ENCODE data around the gene PLA2G4B.

The PLA2G4B gene

DNA sequence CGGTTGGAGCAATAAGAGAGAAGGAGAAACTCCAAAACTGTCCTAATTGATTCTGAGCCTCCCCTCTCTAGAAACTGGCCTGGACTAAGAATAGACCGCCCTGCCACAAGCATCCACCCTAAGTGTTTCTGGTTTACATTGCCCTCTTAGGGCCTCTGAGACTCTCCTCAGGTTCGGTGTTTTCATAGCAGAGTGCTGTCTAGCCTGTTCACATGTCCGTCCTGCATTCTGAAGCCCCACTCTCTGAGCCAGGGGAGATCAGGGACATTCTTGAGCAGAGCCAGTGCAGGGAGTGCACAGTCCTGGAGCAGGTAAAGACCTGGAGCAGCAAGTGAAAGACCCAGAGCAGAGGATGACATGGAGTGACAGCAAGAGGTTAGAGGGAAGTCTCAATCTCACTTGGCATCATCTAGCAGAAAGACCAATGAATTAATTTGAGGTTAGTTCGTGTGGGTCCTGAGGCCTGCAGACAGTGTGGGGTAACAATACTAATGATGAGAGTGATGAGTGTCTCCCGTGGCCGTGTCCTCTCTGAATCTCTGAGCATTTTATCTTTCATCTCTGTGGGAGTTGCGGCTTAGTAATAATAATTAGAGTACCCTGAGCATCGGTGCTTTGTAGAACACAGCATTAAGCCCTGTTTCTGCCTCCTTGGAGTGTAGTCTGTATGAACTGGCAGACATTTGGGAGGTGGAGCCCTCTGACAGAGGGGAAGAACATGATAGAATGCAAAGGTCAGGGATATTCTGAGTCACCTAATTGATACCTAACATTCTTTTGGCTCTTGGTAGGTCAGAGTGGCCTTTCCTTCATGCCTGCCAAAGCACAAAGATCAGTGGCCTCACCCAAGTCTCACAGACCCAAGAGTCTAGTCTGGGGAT lies 39.8 kb upstream of the PLA2G4B start:
- no peak overlapping the region for H3K9ac ChIP-seq (ENCODE audit: low read depth, low read length)
- no peaks in the 10 kb centered on the region for H3K27me3 ChIP-seq (ENCODE audit: control insufficient read depth, insufficient read depth, low read length)
- H3K9me3 ChIP-seq (ENCODE audit: control insufficient read depth, insufficient read depth, low read length): no peaks in the 10 kb centered on the region
- H3K4me3 ChIP-seq (ENCODE audit: low read depth, low read length): no peak overlapping the region
- H3K4me1 ChIP-seq (ENCODE audit: control insufficient read depth, insufficient read depth, low read length): no peaks in the 10 kb centered on the region
- H3K36me3 ChIP-seq (ENCODE audit: control insufficient read depth, insufficient read depth, low read length): no peaks in the 10 kb centered on the region

- no peaks in the 10 kb centered on the region for H3K4me1 ChIP-seq (ENCODE audit: control insufficient read depth, insufficient read depth, low read length)
Measured at GRCh38 chr15:41799488-41799805, 39.2 kb upstream of the PLA2G4B start.

DNA sequence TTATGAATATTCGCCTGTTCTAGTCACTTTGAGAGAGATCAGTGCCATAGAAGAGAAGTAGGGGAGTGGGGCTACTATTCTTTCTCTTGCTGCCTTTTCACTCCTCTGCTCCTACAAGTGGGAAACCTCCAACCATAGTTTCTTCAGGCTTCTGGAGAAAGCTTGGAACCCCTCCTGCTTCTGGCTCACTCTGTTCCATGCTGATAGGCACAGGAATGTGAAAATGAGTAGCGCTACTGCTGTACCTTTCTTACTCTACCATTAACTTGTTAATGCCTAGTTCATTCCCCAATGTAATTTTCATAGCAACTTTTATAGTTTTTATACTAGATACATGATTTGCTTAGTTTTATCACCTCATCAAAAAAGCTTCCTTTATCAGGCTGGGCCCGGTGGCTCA lies 37.5 kb upstream of the PLA2G4B start:
- Histone ChIP-seq H3K27me3 (ENCODE audit: control insufficient read depth, insufficient read depth, low read length) (no peaks in the 10 kb centered on the region), H3K4me3 (ENCODE audit: low read depth, low read length) (no peak overlapping the region), H3K4me1 (ENCODE audit: control insufficient read depth, insufficient read depth, low read length) (peaks cover under 1% of the 10 kb centered on the region), H3K9ac (ENCODE audit: low read depth, low read length) (no peak overlapping the region), H3K9me3 (ENCODE audit: control insufficient read depth, insufficient read depth, low read length) (no peaks in the 10 kb centered on the region), H3K36me3 (ENCODE audit: control insufficient read depth, insufficient read depth, low read length) (no peaks in the 10 kb centered on the region)

More at GRCh38 chr15:41799488-41799805, 39.2 kb upstream of the PLA2G4B start:
- Histone ChIP-seq H3K9ac (ENCODE audit: low read depth, low read length) (no peak overlapping the region), H3K36me3 (ENCODE audit: control insufficient read depth, insufficient read depth, low read length) (no peaks in the 10 kb centered on the region), H3K4me3 (ENCODE audit: low read depth, low read length) (no peak overlapping the region), H3K9me3 (ENCODE audit: control insufficient read depth, insufficient read depth, low read length) (no peaks in the 10 kb centered on the region), H3K27me3 (ENCODE audit: control insufficient read depth, insufficient read depth, low read length) (no peaks in the 10 kb centered on the region)

DNA sequence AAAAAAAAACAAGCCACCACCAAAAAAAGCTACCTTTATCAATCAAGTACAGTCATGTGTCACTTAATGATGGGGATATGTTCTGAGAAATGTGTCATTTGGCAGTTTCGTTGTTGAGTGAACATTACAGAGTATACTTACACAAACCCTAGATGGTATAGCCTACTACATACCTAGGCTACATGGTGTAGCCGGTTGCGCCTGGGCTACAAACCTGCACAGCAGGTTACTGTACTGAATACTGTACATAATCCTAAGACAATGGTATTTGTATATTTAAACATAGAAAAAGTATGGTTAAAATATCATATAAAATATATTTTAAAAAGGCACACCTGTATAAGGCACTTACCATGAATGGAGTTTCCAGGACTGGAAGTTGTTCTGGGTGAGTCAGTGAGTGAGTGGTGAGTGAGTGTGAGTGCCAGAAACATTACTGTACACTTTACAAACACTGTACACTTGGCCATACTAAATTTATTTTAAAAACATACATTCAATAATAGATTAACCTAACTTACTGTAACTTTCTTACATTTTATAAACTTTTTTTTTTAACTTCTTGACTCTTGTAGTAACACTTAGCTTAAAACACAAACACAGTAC lies 36.7 kb upstream of the PLA2G4B start:
- Histone ChIP-seq H3K4me1 (ENCODE audit: control insufficient read depth, insufficient read depth, low read length) (peaks cover 2% of the 10 kb centered on the region), H3K27me3 (ENCODE audit: control insufficient read depth, insufficient read depth, low read length) (no peaks in the 10 kb centered on the region), H3K9me3 (ENCODE audit: control insufficient read depth, insufficient read depth, low read length) (no peaks in the 10 kb centered on the region), H3K9ac (ENCODE audit: low read depth, low read length) (no peak overlapping the region), H3K4me3 (ENCODE audit: low read depth, low read length) (no peak overlapping the region), H3K36me3 (ENCODE audit: control insufficient read depth, insufficient read depth, low read length) (no peaks in the 10 kb centered on the region)

GRCh38 chr15:41804361-41804760 lies 34.3 kb upstream of the PLA2G4B start:
- Histone ChIP-seq H3K4me1 (ENCODE audit: control insufficient read depth, insufficient read depth, low read length) (peaks cover 2% of the 10 kb centered on the region), H3K4me3 (ENCODE audit: low read depth, low read length) (no peak overlapping the region), H3K9me3 (ENCODE audit: control insufficient read depth, insufficient read depth, low read length) (no peaks in the 10 kb centered on the region), H3K9ac (ENCODE audit: low read depth, low read length) (no peak overlapping the region), H3K27me3 (ENCODE audit: control insufficient read depth, insufficient read depth, low read length) (no peaks in the 10 kb centered on the region), H3K36me3 (ENCODE audit: control insufficient read depth, insufficient read depth, low read length) (no peaks in the 10 kb centered on the region)

DNA sequence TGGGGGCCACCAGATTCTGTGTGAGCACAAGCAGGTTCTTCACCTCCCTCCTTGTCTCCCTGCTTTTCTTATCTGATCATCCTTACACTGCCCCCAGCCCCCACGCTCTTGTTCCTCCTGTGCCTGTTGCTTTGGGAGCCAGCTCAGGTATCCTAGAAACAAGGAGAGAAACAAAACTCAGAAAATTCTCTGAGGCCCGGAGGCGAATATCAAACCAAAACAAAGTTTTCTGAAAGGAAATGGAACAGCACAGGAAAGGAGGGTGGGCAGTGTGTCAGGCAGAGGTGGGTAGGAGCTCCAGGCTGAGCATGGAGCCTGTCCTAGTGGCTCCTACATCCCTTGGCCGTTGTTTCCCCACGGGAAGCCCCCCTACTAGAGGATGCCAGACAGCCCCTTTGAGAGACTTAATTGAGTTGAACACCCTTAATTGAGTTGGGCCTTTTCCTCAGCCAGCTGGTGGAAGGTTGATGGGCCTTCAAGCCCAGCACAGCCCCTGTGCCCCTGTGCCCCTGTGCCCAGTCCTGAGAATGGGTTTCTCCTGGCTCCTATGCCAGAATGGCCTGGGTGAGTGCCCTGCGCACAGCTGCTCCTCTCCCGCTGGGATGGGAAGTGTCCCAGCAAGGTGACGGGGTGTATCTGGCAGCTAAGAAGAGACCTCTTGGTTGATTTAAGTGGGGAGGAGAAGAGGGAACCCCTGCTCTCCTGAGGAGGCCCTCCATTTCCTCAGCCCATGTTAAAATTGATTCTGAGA lies 33.6 kb upstream of the PLA2G4B start:
- peaks cover 2% of the 10 kb centered on the region for H3K4me1 ChIP-seq (ENCODE audit: control insufficient read depth, insufficient read depth, low read length)
- no peak overlapping the region for H3K4me3 ChIP-seq (ENCODE audit: low read depth, low read length)
- H3K36me3 ChIP-seq (ENCODE audit: control insufficient read depth, insufficient read depth, low read length): no peaks in the 10 kb centered on the region
- H3K9ac ChIP-seq (ENCODE audit: low read depth, low read length): no peak overlapping the region
- no peaks in the 10 kb centered on the region for H3K27me3 ChIP-seq (ENCODE audit: control insufficient read depth, insufficient read depth, low read length)
- H3K9me3 ChIP-seq (ENCODE audit: control insufficient read depth, insufficient read depth, low read length): no peaks in the 10 kb centered on the region

DNA sequence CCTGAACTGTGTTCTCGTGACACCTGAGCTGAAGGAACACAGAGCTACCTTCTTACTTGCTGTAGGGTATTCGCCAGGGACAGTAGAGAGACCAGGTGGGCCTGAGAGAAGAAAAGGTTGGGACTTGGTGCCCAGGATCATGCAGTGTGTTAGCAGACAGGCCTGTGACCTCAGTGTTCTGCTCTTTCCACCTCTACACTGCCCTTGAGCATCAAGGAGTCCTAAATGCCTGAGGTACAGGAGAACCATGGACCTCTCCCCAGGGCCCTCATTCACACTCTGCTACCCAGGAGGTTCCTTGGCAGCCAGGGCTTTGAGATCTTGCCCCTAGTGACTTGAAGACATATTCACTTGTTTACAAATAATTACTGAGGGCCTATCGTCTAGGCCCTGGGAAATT lies 32.9 kb upstream of the PLA2G4B start:
- Histone ChIP-seq H3K4me1 (ENCODE audit: control insufficient read depth, insufficient read depth, low read length) (peaks cover 2% of the 10 kb centered on the region), H3K9me3 (ENCODE audit: control insufficient read depth, insufficient read depth, low read length) (no peaks in the 10 kb centered on the region), H3K27me3 (ENCODE audit: control insufficient read depth, insufficient read depth, low read length) (no peaks in the 10 kb centered on the region), H3K4me3 (ENCODE audit: low read depth, low read length) (no peak overlapping the region), H3K9ac (ENCODE audit: low read depth, low read length) (no peak overlapping the region), H3K36me3 (ENCODE audit: control insufficient read depth, insufficient read depth, low read length) (no peaks in the 10 kb centered on the region)

GRCh38 chr15:41806291-41807181 lies 32.1 kb upstream of the PLA2G4B start:
- Histone ChIP-seq H3K9me3 (ENCODE audit: control insufficient read depth, insufficient read depth, low read length) (no peaks in the 10 kb centered on the region), H3K36me3 (ENCODE audit: control insufficient read depth, insufficient read depth, low read length) (no peaks in the 10 kb centered on the region), H3K27me3 (ENCODE audit: control insufficient read depth, insufficient read depth, low read length) (no peaks in the 10 kb centered on the region), H3K4me3 (ENCODE audit: low read depth, low read length) (no peak overlapping the region), H3K4me1 (ENCODE audit: control insufficient read depth, insufficient read depth, low read length) (peaks cover 2% of the 10 kb centered on the region), H3K9ac (ENCODE audit: low read depth, low read length) (no peak overlapping the region)

- Histone ChIP-seq H3K9ac (ENCODE audit: low read depth, low read length) (no peak overlapping the region), H3K4me3 (ENCODE audit: low read depth, low read length) (no peak overlapping the region), H3K9me3 (ENCODE audit: control insufficient read depth, insufficient read depth, low read length) (no peaks in the 10 kb centered on the region), H3K36me3 (ENCODE audit: control insufficient read depth, insufficient read depth, low read length) (peaks cover 3% of the 10 kb centered on the region), H3K4me1 (ENCODE audit: control insufficient read depth, insufficient read depth, low read length) (peaks cover 2% of the 10 kb centered on the region), H3K27me3 (ENCODE audit: control insufficient read depth, insufficient read depth, low read length) (no peaks in the 10 kb centered on the region)
Measured at GRCh38 chr15:41809121-41809520, 29.5 kb upstream of the PLA2G4B start.

DNA sequence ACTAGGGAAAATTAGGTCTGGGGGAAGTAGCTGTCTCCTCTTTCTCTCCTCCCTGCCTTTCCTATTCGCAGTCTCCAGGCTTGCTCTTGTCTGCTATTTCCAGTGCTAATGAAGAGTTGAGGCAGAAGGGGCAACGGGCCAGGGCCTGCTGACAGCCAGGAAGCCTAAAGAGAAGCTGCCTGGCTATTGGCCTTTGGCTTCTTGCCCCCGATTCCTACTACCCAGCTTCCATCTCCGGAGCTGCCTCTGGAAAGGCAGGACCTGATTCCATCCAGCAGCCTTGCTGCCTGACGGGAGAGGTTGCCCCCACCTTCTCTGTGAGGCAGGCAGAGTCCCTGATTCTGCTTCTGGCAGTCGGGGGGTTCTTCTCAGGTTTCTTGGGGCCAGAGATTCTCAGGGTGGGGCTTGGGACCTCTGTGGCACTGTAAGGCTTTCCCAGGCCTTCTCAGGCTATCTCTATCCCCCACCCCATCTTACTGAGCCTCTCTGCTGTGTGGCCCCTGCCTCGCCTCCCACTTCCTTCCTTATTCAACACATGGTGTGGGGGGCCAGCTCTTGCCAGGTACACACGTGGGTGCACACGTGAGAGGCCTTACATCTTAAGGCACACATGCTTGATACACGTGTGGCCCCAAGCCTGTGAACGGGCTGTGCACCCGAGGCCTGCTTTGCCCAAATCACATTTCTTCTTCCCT lies 29.0 kb upstream of the PLA2G4B start:
- H3K27me3 ChIP-seq (ENCODE audit: control insufficient read depth, insufficient read depth, low read length): no peaks in the 10 kb centered on the region
- H3K36me3 ChIP-seq (ENCODE audit: control insufficient read depth, insufficient read depth, low read length): peaks cover 3% of the 10 kb centered on the region
- H3K4me3 ChIP-seq (ENCODE audit: low read depth, low read length): no peak overlapping the region
- no peak overlapping the region for H3K9ac ChIP-seq (ENCODE audit: low read depth, low read length)
- H3K9me3 ChIP-seq (ENCODE audit: control insufficient read depth, insufficient read depth, low read length): no peaks in the 10 kb centered on the region
- peaks cover 2% of the 10 kb centered on the region for H3K4me1 ChIP-seq (ENCODE audit: control insufficient read depth, insufficient read depth, low read length)

All from iPS-15b (cell line).